ENCODE data around the gene ACSL1. TPM values are rescaled to one million over a fixed set of nuclear protein-coding genes. Genes with fewer than 3 reads are reported as not detected.
A peak's percentile ranks its signal among the peaks of the same experiment; 100 is the strongest.

The ACSL1 gene
- total RNA-seq, 1 donor from 2014 or later: 321 TPM

- ATAC-seq: no peak
- peak overlapping the region; percentile 19 for H3K27ac ChIP-seq
Observed at GRCh38 chr4:184803874-184804273, 21.9 kb downstream of the ACSL1 start.

GRCh38 chr4:184803133-184803532 lies 22.6 kb downstream of the ACSL1 start:
- DNase-seq (no peak), ATAC-seq (no peak)
- Histone ChIP-seq H3K9me3 (no peaks in the 10 kb centered on the region), H3K4me3 (peak overlapping the region; percentile 44), H3K36me3 (peaks cover 33% of the 10 kb centered on the region), H3K27ac (no peak overlapping the region), H3K27me3 (ENCODE audit: low read depth) (no peaks in the 10 kb centered on the region), H3K4me1 (peaks cover 47% of the 10 kb centered on the region)
- intact Hi-C loops (cut with DNase I): no loop called here
- no peak for TF ChIP-seq CTCF (IDR thresholded peaks at IDR 0.05)

More at GRCh38 chr4:184803874-184804273, 21.9 kb downstream of the ACSL1 start:
- intact Hi-C loops (cut with DNase I): no loop called here
- H3K4me3 ChIP-seq: peak overlapping the region; percentile 44
- TF ChIP-seq CTCF (IDR thresholded peaks at IDR 0.05): no peak
- H3K9me3 ChIP-seq: no peaks in the 10 kb centered on the region
- no peaks in the 10 kb centered on the region for H3K27me3 ChIP-seq (ENCODE audit: low read depth)
- DNase-seq: no peak
- H3K4me1 ChIP-seq: peaks cover 54% of the 10 kb centered on the region
- H3K36me3 ChIP-seq: peaks cover 26% of the 10 kb centered on the region

GRCh38 chr4:184802697-184803015 lies 23.1 kb downstream of the ACSL1 start:
- no peak for TF ChIP-seq CTCF (IDR thresholded peaks at IDR 0.05)
- Histone ChIP-seq H3K9me3 (no peaks in the 10 kb centered on the region), H3K27ac (no peak overlapping the region), H3K27me3 (ENCODE audit: low read depth) (no peaks in the 10 kb centered on the region), H3K36me3 (peaks cover 38% of the 10 kb centered on the region), H3K4me1 (peaks cover 43% of the 10 kb centered on the region), H3K4me3 (peak overlapping the region; percentile 44)
- intact Hi-C loops (cut with DNase I): no loop called here
- DNase-seq (peak; percentile 49), ATAC-seq (peak in 1 of 2 donors; percentile 24)

GRCh38 chr4:184801781-184802696 lies 23.7 kb downstream of the ACSL1 start:
- DNase-seq (no peak), ATAC-seq (no peak)
- Histone ChIP-seq H3K36me3 (peaks cover 44% of the 10 kb centered on the region), H3K4me3 (peak overlapping the region; percentile 44), H3K4me1 (peaks cover 37% of the 10 kb centered on the region), H3K9me3 (no peaks in the 10 kb centered on the region), H3K27me3 (ENCODE audit: low read depth) (no peaks in the 10 kb centered on the region), H3K27ac (no peak overlapping the region)
- TF ChIP-seq CTCF (IDR thresholded peaks at IDR 0.05): no peak
- intact Hi-C loops (cut with DNase I): no loop called here

- ATAC-seq (no peak), DNase-seq (no peak)
- Histone ChIP-seq H3K4me3 (no peak overlapping the region), H3K4me1 (peaks cover 25% of the 10 kb centered on the region), H3K36me3 (peaks cover 51% of the 10 kb centered on the region), H3K27me3 (ENCODE audit: low read depth) (no peaks in the 10 kb centered on the region), H3K9me3 (no peaks in the 10 kb centered on the region), H3K27ac (no peak overlapping the region)
- intact Hi-C loops (cut with DNase I): no loop called here
- no peak for TF ChIP-seq CTCF (IDR thresholded peaks at IDR 0.05)
Observed at GRCh38 chr4:184798504-184798903, 27.3 kb downstream of the ACSL1 start.
